Activated T-cell treated with anti-CD3 and anti-CD28 coated beads, Interleukin-2, amount 50 U/mL, for 24 hours (primary cell): ENCODE measurements around the gene TIMP2.
"Not testable (repeated sequence)": the region's sequence is repeated elsewhere in the genome, so short reads cannot be mapped to it uniquely, and the experiment has no call there.

Experiments used
- DNase-seq: peaks from one replicate; pipeline ENCODE4 v3.0.0-alpha.2; 2020
- H3K27ac Mint-ChIP-seq: 2 replicates; pipeline ENCODE4 v1.8.0; 2020; ENCODE audit warnings: mild to moderate bottlenecking, mixed read lengths
- H3K27me3 Mint-ChIP-seq: 2 replicates; pipeline ENCODE4 v1.8.0; 2020; ENCODE audit warnings: mixed read lengths
- H3K36me3 Mint-ChIP-seq: 2 replicates; pipeline ENCODE4 v1.8.0; 2020; ENCODE audit warnings: low read depth, mixed read lengths
- H3K4me1 Mint-ChIP-seq: 2 replicates; pipeline ENCODE4 v1.8.0; 2020; ENCODE audit warnings: low read depth, mixed read lengths
- H3K4me3 Mint-ChIP-seq: 2 replicates; pipeline ENCODE4 v1.8.0; 2020; ENCODE audit warnings: mild to moderate bottlenecking, moderate library complexity, mixed read lengths
- H3K9me3 Mint-ChIP-seq: 2 replicates; pipeline ENCODE4 v1.8.0; 2020; ENCODE audit warnings: mixed read lengths

The TIMP2 gene

GRCh38 chr17:78896834-78897663 lies 28.1 kb downstream of the TIMP2 start:
- Mint-ChIP-seq H3K27me3 (no peaks in the 10 kb centered on the region), H3K4me3 (no peak overlapping the region), H3K27ac (no peak overlapping the region), H3K9me3 (no peaks in the 10 kb centered on the region), H3K36me3 (no peaks in the 10 kb centered on the region), H3K4me1 (no peaks in the 10 kb centered on the region)
- DNase-seq = no peak

- H3K9me3 Mint-ChIP-seq = no peaks in the 10 kb centered on the region
- H3K27me3 Mint-ChIP-seq = no peaks in the 10 kb centered on the region
- no peak overlapping the region for H3K27ac Mint-ChIP-seq
- H3K36me3 Mint-ChIP-seq = no peaks in the 10 kb centered on the region
- no peak overlapping the region for H3K4me3 Mint-ChIP-seq
- no peak for DNase-seq
- H3K4me1 Mint-ChIP-seq = peaks cover 8% of the 10 kb centered on the region
Measured at GRCh38 chr17:78896091-78896833, 28.9 kb downstream of the TIMP2 start.

- H3K4me3 Mint-ChIP-seq = no peak overlapping the region
- H3K4me1 Mint-ChIP-seq = peaks cover 17% of the 10 kb centered on the region
- no peaks in the 10 kb centered on the region for H3K9me3 Mint-ChIP-seq
- DNase-seq = no peak
- no peaks in the 10 kb centered on the region for H3K36me3 Mint-ChIP-seq
- no peak overlapping the region for H3K27ac Mint-ChIP-seq
- no peaks in the 10 kb centered on the region for H3K27me3 Mint-ChIP-seq
Measured at GRCh38 chr17:78895322-78895721, 29.9 kb downstream of the TIMP2 start.

GRCh38 chr17:78893684-78894083 lies 31.5 kb downstream of the TIMP2 start:
- no peak overlapping the region for H3K27ac Mint-ChIP-seq
- no peak overlapping the region for H3K4me3 Mint-ChIP-seq
- no peaks in the 10 kb centered on the region for H3K36me3 Mint-ChIP-seq
- DNase-seq = no peak
- no peaks in the 10 kb centered on the region for H3K9me3 Mint-ChIP-seq
- H3K4me1 Mint-ChIP-seq = peaks cover 30% of the 10 kb centered on the region
- no peaks in the 10 kb centered on the region for H3K27me3 Mint-ChIP-seq

- Mint-ChIP-seq H3K27me3 (no peaks in the 10 kb centered on the region), H3K4me1 (peaks cover 32% of the 10 kb centered on the region), H3K27ac (no peak overlapping the region), H3K9me3 (no peaks in the 10 kb centered on the region), H3K36me3 (no peaks in the 10 kb centered on the region), H3K4me3 (no peak overlapping the region)
- DNase-seq = no peak
Measured at GRCh38 chr17:78892936-78893379, 32.2 kb downstream of the TIMP2 start.

- DNase-seq = no peak
- H3K4me1 Mint-ChIP-seq = peaks cover 32% of the 10 kb centered on the region
- H3K4me3 Mint-ChIP-seq = no peak overlapping the region
- H3K27ac Mint-ChIP-seq = no peak overlapping the region
- H3K27me3 Mint-ChIP-seq = no peaks in the 10 kb centered on the region
- H3K36me3 Mint-ChIP-seq = no peaks in the 10 kb centered on the region
- H3K9me3 Mint-ChIP-seq = no peaks in the 10 kb centered on the region
Measured at GRCh38 chr17:78892520-78892919, 32.7 kb downstream of the TIMP2 start.

GRCh38 chr17:78892062-78892456 lies 33.1 kb downstream of the TIMP2 start:
- no peaks in the 10 kb centered on the region for H3K36me3 Mint-ChIP-seq
- no peak overlapping the region for H3K27ac Mint-ChIP-seq
- no peak for DNase-seq
- no peaks in the 10 kb centered on the region for H3K9me3 Mint-ChIP-seq
- no peaks in the 10 kb centered on the region for H3K27me3 Mint-ChIP-seq
- peaks cover 32% of the 10 kb centered on the region for H3K4me1 Mint-ChIP-seq
- H3K4me3 Mint-ChIP-seq = no peak overlapping the region

- DNase-seq = no peak
- Mint-ChIP-seq H3K9me3 (no peaks in the 10 kb centered on the region), H3K36me3 (no peaks in the 10 kb centered on the region), H3K27ac (no peak overlapping the region), H3K27me3 (no peaks in the 10 kb centered on the region), H3K4me1 (peaks cover 32% of the 10 kb centered on the region), H3K4me3 (no peak overlapping the region)
Measured at GRCh38 chr17:78891406-78892061, 33.7 kb downstream of the TIMP2 start.

- peak overlapping the region; percentile 75 for H3K27ac Mint-ChIP-seq
Measured at GRCh38 chr17:78890498-78890897, 34.7 kb downstream of the TIMP2 start.

GRCh38 chr17:78890096-78890495 lies 35.1 kb downstream of the TIMP2 start:
- not testable (repeated sequence) for H3K36me3 Mint-ChIP-seq, H3K9me3 Mint-ChIP-seq, H3K27me3 Mint-ChIP-seq, DNase-seq, H3K4me3 Mint-ChIP-seq
- H3K4me1 Mint-ChIP-seq = peaks cover 32% of the 10 kb centered on the region
- H3K27ac Mint-ChIP-seq = peak overlapping the region; percentile 75

More at GRCh38 chr17:78890498-78890897, 34.7 kb downstream of the TIMP2 start:
- peak; percentile 66 for DNase-seq
- Mint-ChIP-seq H3K4me1 (peaks cover 32% of the 10 kb centered on the region), H3K36me3 (no peaks in the 10 kb centered on the region), H3K4me3 (no peak overlapping the region), H3K27me3 (no peaks in the 10 kb centered on the region), H3K9me3 (no peaks in the 10 kb centered on the region)

GRCh38 chr17:78889531-78889930 lies 35.7 kb downstream of the TIMP2 start:
- Mint-ChIP-seq H3K27ac (no peak overlapping the region), H3K9me3 (no peaks in the 10 kb centered on the region), H3K36me3 (no peaks in the 10 kb centered on the region), H3K4me1 (peaks cover 32% of the 10 kb centered on the region), H3K4me3 (no peak overlapping the region), H3K27me3 (no peaks in the 10 kb centered on the region)
- no peak for DNase-seq

GRCh38 chr17:78888941-78889518 lies 36.2 kb downstream of the TIMP2 start:
- Mint-ChIP-seq H3K9me3 (no peaks in the 10 kb centered on the region), H3K27ac (peak overlapping the region; percentile 5)

GRCh38 chr17:78886954-78887353 lies 38.2 kb downstream of the TIMP2 start:
- Mint-ChIP-seq H3K4me3 (no peak overlapping the region), H3K9me3 (no peaks in the 10 kb centered on the region), H3K36me3 (no peaks in the 10 kb centered on the region), H3K27me3 (no peaks in the 10 kb centered on the region), H3K27ac (no peak overlapping the region), H3K4me1 (peaks cover 42% of the 10 kb centered on the region)
- no peak for DNase-seq

More at GRCh38 chr17:78888941-78889518, 36.2 kb downstream of the TIMP2 start:
- H3K27me3 Mint-ChIP-seq = no peaks in the 10 kb centered on the region
- no peak overlapping the region for H3K4me3 Mint-ChIP-seq
- H3K36me3 Mint-ChIP-seq = no peaks in the 10 kb centered on the region
- DNase-seq = no peak
- peaks cover 32% of the 10 kb centered on the region for H3K4me1 Mint-ChIP-seq

GRCh38 chr17:78885956-78886355 lies 39.2 kb downstream of the TIMP2 start:
- Mint-ChIP-seq H3K9me3 (no peaks in the 10 kb centered on the region), H3K4me1 (peaks cover 32% of the 10 kb centered on the region), H3K27ac (no peak overlapping the region)

More at GRCh38 chr17:78885956-78886355, 39.2 kb downstream of the TIMP2 start:
- no peak for DNase-seq
- Mint-ChIP-seq H3K4me3 (no peak overlapping the region), H3K36me3 (no peaks in the 10 kb centered on the region), H3K27me3 (no peaks in the 10 kb centered on the region)
